Right lobe of liver (tissue), 4 donors: ENCODE measurements around the gene KCNB1.

Experiments used
- CTCF ChIP-seq, 4 donors: fragments of 200-600 bp in 3 of 4; fragments of 450-650 bp in 1 of 4; IDR thresholded peaks; one replicate each; pipeline versions ENCODE4 v1.5.1 to v1.8.0; 2016 to 2022; ENCODE audit warnings: antibody characterized with exemption in 4 of 4, mild to moderate bottlenecking in 2 of 4
- POLR2A ChIP-seq: fragments of 450-650 bp; IDR thresholded peaks from one replicate; pipeline ENCODE4 v1.6.1; 2017; ENCODE audit warnings: antibody characterized with exemption, mild to moderate bottlenecking
- donor health status: DM: no; HTN: no; CAD: no.
- donor health status: DM: no; HTN: no; CAD: no.
- donor health status: DM: no; HTN: yes; CAD: no.

DNA sequence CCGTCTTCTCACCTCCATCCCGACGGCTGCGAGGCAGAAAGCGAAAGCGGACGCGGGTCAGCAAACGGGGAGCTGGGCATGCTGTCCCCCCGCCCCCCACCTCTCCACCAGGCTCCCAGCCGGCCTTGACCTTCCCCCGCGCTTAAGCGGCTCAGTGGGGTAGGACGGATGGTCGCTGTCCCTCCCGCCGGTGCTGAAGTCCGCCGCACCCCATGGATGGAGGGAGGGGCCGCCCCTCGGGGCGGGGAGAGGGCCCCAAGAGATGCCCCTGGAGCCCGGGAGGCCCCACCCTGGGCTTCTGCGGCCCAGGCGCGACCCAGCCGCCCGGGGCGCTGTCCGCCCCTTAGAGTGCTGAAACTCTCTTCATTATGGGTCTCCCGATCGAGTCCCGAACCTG is at the start of gene KCNB1:
- TF ChIP-seq POLR2A (no peak), CTCF (IDR thresholded peaks at IDR 0.05) (no peak)
